ENCODE measurements around the gene MAGI1. TPM values are rescaled to one million over a fixed set of nuclear protein-coding genes. Genes with fewer than 3 reads are reported as not detected.

MAGI1 gene
- total and polyA plus RNA-seq, 4 donors: 9.9 to 88.1 (median 24.6) TPM

DNA sequence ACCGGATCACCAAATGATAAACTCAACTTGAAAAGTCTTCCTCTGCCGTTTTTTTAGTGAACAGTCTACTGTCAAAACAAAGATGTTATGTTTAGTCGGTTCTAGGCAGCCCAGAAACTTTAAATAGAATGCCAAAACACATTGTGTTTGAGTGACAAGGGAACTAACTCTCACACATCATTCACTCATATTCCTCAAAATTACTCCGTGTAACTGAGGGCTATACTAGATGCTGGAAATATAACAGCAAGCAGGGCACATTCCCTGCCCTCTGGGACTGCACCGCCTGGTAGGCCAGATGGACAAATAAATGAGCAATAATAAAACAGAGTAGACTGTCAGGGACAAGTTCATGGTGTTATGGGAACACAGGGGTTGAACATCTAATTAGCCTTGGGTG lies 251.4 kb downstream of the MAGI1 start:
- no peaks in the 10 kb centered on the region for H3K36me3 ChIP-seq (ENCODE audit: control insufficient read depth in 4 of 4, insufficient read depth in 4 of 4, low read length in 4 of 4)
- TF ChIP-seq, protein P1, sequence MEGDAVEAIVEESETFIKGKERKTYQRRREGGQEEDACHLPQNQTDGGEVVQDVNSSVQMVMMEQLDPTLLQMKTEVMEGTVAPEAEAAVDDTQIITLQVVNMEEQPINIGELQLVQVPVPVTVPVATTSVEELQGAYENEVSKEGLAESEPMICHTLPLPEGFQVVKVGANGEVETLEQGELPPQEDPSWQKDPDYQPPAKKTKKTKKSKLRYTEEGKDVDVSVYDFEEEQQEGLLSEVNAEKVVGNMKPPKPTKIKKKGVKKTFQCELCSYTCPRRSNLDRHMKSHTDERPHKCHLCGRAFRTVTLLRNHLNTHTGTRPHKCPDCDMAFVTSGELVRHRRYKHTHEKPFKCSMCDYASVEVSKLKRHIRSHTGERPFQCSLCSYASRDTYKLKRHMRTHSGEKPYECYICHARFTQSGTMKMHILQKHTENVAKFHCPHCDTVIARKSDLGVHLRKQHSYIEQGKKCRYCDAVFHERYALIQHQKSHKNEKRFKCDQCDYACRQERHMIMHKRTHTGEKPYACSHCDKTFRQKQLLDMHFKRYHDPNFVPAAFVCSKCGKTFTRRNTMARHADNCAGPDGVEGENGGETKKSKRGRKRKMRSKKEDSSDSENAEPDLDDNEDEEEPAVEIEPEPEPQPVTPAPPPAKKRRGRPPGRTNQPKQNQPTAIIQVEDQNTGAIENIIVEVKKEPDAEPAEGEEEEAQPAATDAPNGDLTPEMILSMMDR (IDR thresholded peaks at IDR 0.05; ENCODE audit: control extremely low read depth, extremely low read depth): no peak
- DNase-seq (peak in 2 of 3 donors; percentile 10 to 12), ATAC-seq (ENCODE audit: insufficient read depth, low FRiP score) (no peak)
- H3K9me3 ChIP-seq (ENCODE audit: control insufficient read depth in 4 of 4, insufficient read depth in 3 of 4, low read length in 3 of 4): no peaks in the 10 kb centered on the region
- WGBS, 2 donors: 40 to 57% methylated on average over 5 of the region's 5 CpGs
- H3K27me3 ChIP-seq (ENCODE audit: control insufficient read depth in 3 of 3, insufficient read depth in 3 of 3, low read length in 2 of 3): no peaks in the 10 kb centered on the region
- H3K4me3 ChIP-seq: no peak overlapping the region
- peaks cover 0 to 12% (median 0%) of the 10 kb centered on the region in 5 donors for H3K4me1 ChIP-seq (ENCODE audit: control insufficient read depth in 5 of 5, insufficient read depth in 5 of 5, low read length in 5 of 5)
- no peak overlapping the region for H3K27ac ChIP-seq (ENCODE audit: low read depth in 1 of 2, low read length in 1 of 2)
- H3K9ac ChIP-seq (ENCODE audit: insufficient read depth in 1 of 2, low read length in 2 of 2): no peak overlapping the region

DNA sequence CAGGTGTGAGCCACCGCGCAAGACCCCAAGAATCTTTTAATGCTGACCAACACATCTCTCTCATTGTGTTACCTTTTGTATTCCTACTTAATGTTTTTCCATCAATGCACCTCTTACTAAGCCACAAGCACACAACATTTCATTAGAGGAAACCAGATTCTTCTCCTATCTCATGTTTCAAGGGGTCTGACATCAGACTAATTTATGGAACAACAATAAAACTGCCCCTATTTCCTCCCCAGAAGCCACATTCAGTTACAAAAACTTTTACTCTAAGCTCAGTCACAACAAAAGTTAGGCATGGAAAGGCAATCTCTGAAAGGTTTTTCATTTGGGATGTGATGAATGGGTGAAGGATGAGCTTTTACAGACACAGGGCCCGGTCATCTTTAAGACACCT lies 251.8 kb downstream of the MAGI1 start:
- no peak overlapping the region for H3K27ac ChIP-seq (ENCODE audit: low read depth in 1 of 2, low read length in 1 of 2)
- ATAC-seq (ENCODE audit: insufficient read depth, low FRiP score): no peak
- no peak overlapping the region for H3K4me3 ChIP-seq
- H3K9me3 ChIP-seq (ENCODE audit: control insufficient read depth in 4 of 4, insufficient read depth in 3 of 4, low read length in 3 of 4): no peaks in the 10 kb centered on the region
- no peak overlapping the region for H3K9ac ChIP-seq (ENCODE audit: insufficient read depth in 1 of 2, low read length in 2 of 2)
- 84 to 93% methylated on average over 3 of the region's 3 CpGs for WGBS, 2 donors
- no peak for DNase-seq
- TF ChIP-seq, protein P1 (IDR thresholded peaks at IDR 0.05; ENCODE audit: control extremely low read depth, extremely low read depth): no peak
- H3K36me3 ChIP-seq (ENCODE audit: control insufficient read depth in 4 of 4, insufficient read depth in 4 of 4, low read length in 4 of 4): no peaks in the 10 kb centered on the region
- H3K4me1 ChIP-seq (ENCODE audit: control insufficient read depth in 5 of 5, insufficient read depth in 5 of 5, low read length in 5 of 5): peaks cover 0 to 12% (median 0%) of the 10 kb centered on the region in 5 donors
- H3K27me3 ChIP-seq (ENCODE audit: control insufficient read depth in 3 of 3, insufficient read depth in 3 of 3, low read length in 2 of 3): no peaks in the 10 kb centered on the region

DNA sequence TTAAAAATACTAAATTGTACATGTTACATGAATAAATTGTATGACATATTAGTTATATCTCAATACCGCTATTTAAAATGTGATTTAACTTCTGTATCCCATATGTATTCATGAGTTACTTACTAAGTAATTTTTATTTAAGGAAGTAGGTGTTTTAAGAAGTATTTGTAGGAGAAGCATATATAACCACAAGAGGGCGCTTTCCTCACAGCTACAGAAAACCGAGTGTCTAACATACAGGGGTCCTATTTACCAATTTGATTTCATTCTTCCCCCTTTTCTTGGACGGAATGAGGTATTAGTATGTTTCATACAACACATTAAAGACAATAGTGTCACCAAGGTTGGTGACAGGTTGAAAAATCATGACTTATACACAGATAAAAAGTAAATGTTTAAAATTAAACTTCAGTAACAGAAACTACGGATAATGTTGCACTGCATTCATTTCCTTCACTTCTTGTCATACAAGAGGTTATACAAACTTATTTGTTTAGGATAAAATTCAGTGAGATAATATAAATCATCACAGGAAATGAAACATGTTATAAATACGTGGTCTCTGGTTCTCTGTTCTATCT lies 253.6 kb downstream of the MAGI1 start:
- DNase-seq: peak in 2 of 3 donors; percentile 68 to 86
- no peak overlapping the region for H3K4me3 ChIP-seq
- H3K27me3 ChIP-seq (ENCODE audit: control insufficient read depth in 3 of 3, insufficient read depth in 3 of 3, low read length in 2 of 3): no peaks in the 10 kb centered on the region
- peaks cover 0 to 12% (median 0%) of the 10 kb centered on the region in 5 donors for H3K4me1 ChIP-seq (ENCODE audit: control insufficient read depth in 5 of 5, insufficient read depth in 5 of 5, low read length in 5 of 5)
- ATAC-seq (ENCODE audit: insufficient read depth, low FRiP score): no peak
- TF ChIP-seq, protein P1 (IDR thresholded peaks at IDR 0.05; ENCODE audit: control extremely low read depth, extremely low read depth): peak; percentile 48
- WGBS, 2 donors: 25 to 30% methylated on average over 6 of the region's 6 CpGs
- H3K27ac ChIP-seq (ENCODE audit: low read depth in 1 of 2, low read length in 1 of 2): no peak overlapping the region
- no peaks in the 10 kb centered on the region for H3K9me3 ChIP-seq (ENCODE audit: control insufficient read depth in 4 of 4, insufficient read depth in 3 of 4, low read length in 3 of 4)
- no peaks in the 10 kb centered on the region for H3K36me3 ChIP-seq (ENCODE audit: control insufficient read depth in 4 of 4, insufficient read depth in 4 of 4, low read length in 4 of 4)
- H3K9ac ChIP-seq (ENCODE audit: insufficient read depth in 1 of 2, low read length in 2 of 2): no peak overlapping the region

DNA sequence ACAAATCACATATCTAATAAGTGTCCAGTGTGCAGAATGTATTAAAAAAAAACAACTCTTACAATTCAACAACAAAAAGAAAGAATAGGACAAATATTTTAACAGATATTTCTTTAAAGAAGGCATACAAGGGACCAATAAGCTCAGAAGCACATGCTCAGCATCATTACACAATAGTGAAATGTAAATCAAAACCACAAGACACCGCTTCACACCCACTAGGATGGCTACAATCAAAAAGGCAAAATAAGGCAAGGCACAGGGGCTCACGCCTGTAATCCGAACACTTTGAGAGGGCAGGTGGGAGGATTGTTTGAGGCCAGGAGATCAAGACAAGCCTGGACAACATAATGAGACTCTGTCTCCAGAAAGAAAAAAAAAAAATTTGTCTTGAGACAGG lies 255.6 kb downstream of the MAGI1 start:
- TF ChIP-seq, protein P1 (IDR thresholded peaks at IDR 0.05; ENCODE audit: control extremely low read depth, extremely low read depth): no peak
- no peak overlapping the region for H3K9ac ChIP-seq (ENCODE audit: insufficient read depth in 1 of 2, low read length in 2 of 2)
- H3K4me3 ChIP-seq: no peak overlapping the region
- peaks cover 0 to 11% (median 0%) of the 10 kb centered on the region in 5 donors for H3K4me1 ChIP-seq (ENCODE audit: control insufficient read depth in 5 of 5, insufficient read depth in 5 of 5, low read length in 5 of 5)
- H3K27ac ChIP-seq (ENCODE audit: low read depth in 1 of 2, low read length in 1 of 2): no peak overlapping the region
- no peaks in the 10 kb centered on the region for H3K9me3 ChIP-seq (ENCODE audit: control insufficient read depth in 4 of 4, insufficient read depth in 3 of 4, low read length in 3 of 4)
- H3K27me3 ChIP-seq (ENCODE audit: control insufficient read depth in 3 of 3, insufficient read depth in 3 of 3, low read length in 2 of 3): no peaks in the 10 kb centered on the region
- H3K36me3 ChIP-seq (ENCODE audit: control insufficient read depth in 4 of 4, insufficient read depth in 4 of 4, low read length in 4 of 4): no peaks in the 10 kb centered on the region
- 82 to 88% methylated on average over 3 of the region's 3 CpGs for WGBS, 2 donors
- ATAC-seq (ENCODE audit: insufficient read depth, low FRiP score) (no peak), DNase-seq (no peak)

Measured in lung (tissue), 12 donors.